ENCODE data around the gene TIMP2.
"Not testable (repeated sequence)": the region's sequence is repeated elsewhere in the genome, so short reads cannot be mapped to it uniquely, and the experiment has no call there.

The TIMP2 gene

DNA sequence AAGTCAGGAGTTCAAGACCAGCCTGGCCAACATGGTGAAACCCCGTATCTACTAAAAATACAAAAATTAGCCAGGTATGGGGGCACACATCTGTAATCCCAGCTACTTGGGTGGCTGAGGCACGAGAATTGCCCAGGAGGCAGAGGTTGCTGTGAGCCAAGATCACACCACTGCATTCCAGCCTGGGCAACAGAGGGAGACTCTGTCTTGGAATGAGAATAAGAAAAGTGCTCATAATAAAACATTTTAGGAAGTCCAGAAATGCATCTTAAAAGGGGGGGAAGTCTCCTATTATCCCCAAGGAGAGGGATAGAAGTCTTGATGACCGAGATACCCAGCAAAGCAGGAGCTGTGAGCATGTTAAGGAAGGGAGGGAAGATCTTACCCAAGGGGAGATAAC, 58.1 kb downstream of the TIMP2 start:
- DNase-seq (ENCODE audit: low read depth) = not testable (repeated sequence)

DNA sequence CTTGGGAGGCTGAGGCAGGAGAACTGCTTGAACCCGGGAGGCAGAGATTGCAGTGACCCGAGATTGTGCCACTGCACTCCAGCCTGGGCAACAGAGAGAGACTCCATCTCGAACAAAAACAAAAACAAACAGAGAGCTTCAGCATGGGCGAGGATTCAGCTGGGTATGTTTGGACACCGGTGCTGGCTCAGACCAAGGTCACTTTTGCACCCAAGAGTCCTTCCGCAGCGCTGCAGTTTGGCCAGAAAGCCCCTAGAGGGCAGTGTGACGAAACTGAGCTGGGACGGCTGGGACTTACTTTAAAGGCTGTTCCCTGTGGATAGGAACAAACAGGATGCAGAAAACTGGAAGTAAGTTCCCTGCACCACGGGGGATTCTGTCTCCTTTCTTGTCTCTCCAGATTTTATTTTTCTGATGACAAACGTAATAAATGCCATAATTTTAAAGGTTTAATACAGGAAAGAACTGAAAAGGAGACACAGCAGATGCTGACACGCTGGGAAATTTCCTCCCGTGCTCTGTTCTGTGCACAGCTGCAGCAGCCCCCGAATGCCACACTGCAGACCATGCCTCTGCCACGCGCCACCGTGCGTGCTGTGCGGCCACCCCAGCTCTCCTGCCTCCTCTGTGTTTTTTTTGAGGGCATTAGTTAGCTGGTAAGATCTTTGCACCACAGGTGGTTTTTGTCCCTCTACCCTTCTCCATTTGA, 59.4 kb downstream of the TIMP2 start:
- peak; percentile 54 for DNase-seq (ENCODE audit: low read depth)

DNA sequence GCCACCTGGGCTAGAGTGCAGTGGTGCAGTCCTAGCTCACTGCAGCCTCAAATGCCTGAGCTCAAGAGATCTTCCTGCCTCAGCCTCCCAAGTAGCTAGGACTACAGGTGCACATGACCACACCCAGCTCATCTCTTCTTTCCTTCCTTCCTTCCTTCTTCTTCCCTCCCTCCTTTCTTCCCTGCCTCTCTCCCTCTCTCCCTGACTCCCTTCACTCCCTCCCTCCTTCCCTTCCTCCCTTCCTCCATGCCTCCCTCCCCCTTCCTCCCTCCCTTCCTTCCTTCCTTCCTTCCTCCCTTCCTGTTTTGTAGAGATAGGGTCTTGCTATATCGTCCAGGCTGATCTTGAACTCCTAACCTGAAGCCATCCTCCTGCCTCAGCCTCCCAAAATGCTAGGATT, 61.1 kb downstream of the TIMP2 start:
- DNase-seq (ENCODE audit: low read depth) = no peak

DNA sequence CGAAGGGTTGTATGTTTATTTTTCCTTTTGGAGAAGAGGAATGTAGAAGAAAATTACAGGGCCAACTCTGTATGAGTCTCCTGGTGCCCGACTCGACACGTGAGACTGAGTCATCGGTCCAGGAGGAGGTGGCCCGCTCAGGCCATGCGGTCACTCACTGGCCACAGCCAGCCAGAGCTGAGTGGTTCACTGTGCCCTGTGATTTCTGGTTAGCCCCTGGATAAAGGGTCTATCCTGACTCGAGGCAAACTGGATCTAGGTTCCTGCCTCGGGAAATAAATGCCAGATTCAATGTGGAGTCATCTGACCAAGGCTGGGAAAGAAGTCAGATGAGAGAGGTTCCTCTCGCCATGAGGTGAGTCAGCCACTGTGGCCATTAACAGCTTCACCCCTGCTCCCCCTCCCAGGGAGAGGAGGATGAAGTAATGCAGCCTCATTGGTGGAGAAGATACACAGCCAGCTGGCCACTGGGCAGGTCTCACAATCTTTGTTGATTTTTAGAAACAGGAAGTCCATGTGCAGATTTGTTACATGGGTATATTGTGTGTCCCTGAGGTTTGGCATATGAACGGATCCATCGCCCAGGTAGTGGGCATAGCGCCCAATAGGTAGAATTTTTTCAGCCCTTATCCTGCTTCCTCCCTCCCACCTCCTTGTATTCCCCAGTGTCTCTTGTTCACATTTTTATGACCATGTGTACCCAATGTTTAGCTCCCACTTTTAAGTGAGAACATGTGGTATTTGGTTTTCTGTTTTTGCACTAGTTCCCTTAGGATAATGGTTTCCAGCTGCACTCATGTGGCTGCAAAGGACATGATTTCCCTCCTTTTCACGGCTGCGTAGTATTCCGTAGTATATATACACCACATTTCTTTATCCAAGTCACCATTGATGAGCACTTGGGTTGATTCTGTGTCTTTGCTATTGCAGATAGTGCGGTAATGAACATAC, 62.8 kb downstream of the TIMP2 start:
- no peak for DNase-seq (ENCODE audit: low read depth)

DNA sequence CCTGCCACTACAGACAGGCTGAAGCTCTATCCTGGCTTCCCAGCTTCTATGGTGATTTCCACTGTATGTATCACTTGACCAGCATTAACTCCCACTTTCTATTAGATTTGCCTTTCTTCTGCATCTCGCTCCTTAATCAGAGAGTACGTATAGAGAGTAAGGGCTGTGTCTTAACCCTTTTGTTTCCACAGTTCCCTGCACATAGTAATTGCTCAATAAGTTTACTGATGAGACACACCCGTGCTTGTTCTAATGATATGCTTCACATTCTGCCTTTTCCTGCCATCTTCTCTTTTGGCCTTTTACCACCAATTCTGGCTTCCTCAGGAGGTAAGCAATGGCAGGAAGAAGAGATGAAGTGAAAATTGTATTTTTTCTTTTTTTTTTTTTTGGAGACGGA, 64.0 kb downstream of the TIMP2 start:
- DNase-seq (ENCODE audit: low read depth) = no peak

DNA sequence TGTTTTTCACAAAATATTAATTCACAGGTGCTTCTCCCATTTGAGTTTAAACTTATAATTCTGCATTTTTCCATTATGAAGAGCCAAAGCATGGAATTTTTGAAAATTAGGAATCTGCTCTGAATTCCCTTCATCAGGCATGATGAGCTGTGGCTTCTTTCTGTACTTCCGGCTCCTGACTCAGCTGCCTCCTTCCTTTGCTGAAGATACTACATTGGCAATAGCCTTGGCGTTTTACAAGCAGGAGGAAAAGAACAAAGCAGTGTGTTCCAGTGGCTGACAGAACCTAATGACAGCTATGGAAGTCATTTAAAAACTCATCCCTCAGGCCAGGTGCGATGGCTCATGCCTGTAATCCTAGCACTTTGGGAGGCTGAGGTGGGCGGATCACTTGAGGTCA, 66.1 kb downstream of the TIMP2 start:
- DNase-seq (ENCODE audit: low read depth) = no peak

DNA sequence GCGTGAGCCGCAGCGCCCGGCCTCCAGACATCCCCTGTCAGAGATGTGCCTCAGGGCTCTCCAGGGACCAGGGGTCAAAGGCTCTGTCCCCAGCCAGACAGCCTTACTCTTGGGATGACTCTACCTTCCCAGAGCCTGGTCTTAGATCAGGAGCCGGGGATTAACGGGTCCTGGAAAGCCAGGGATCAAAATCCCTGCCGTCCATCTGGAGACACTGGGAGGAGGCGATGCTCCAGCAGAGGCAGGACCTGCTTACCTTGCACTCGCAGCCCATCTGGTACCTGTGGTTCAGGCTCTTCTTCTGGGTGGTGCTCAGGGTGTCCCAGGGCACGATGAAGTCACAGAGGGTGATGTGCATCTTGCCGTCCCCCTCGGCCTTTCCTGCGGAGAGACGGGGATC, 67.9 kb downstream of the TIMP2 start:
- no peak for DNase-seq (ENCODE audit: low read depth)

DNA sequence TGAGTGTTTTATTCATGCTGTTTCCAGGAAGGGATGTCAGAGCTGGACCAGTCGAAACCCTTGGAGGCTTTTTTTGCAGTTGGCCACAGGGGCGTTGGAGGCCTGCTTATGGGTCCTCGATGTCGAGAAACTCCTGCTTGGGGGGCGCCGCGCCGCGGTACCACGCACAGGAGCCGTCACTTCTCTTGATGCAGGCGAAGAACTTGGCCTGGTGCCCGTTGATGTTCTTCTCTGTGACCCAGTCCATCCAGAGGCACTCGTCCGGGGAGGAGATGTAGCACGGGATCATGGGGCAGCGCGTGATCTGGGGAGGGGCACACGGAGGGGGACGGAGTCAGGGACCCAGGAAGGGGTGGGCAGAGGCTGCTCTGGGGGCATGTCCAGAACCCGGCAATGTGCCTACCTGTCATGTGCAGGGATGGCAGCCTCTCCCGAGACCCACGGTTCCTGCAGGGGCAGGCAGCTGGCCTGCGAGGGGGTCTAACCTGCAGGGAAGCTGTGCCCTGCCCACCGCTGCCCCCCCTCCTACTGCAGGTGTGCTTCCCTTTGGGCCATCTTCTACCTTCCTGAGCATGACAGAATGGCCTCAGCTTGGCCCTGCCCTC, 69.5 kb downstream of the TIMP2 start:
- DNase-seq (ENCODE audit: low read depth) = no peak

DNA sequence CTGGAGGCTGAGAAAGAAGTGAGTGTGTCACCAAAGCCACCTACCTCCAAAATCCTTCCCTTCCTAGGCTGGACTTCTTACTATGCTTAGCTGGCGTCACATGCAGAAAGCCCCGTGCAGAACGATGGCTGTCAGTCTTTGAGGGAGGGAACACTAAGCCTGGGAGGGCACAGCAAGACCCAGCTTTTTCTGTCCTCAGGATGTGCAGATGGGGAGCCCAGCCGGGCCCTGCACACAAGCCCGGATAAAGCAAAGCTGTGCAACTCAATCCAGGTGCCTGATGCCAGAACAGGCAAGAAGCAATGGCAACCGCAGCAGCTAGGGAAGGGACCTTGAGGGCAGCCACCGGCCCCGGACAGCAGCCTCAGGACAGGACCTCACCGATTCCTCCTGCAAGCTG, 70.7 kb downstream of the TIMP2 start:
- DNase-seq (ENCODE audit: low read depth) = no peak

DNA sequence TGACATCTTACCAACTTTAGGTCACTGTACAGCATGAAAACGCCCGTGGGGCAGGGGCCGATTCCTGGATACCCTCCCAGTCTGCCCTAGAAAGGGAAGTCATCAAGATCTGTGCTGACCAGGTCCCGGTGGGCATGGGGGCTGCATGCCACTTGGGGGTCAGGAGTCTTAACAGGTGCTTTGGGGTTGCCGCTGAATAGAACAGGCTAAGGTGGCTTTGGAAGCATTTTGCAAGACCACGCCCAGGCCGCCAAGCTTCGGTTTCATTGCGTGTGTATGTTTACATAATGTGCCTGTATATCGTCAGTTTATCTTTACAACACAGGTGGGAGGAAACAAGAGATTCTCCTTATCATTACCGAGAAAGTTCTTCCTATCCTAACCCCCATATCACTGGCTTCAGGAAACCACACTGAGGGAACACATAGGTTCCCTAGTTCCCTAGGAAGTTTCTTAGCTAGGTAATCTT, 71.2 kb downstream of the TIMP2 start:
- DNase-seq (ENCODE audit: low read depth) = no peak

DNA sequence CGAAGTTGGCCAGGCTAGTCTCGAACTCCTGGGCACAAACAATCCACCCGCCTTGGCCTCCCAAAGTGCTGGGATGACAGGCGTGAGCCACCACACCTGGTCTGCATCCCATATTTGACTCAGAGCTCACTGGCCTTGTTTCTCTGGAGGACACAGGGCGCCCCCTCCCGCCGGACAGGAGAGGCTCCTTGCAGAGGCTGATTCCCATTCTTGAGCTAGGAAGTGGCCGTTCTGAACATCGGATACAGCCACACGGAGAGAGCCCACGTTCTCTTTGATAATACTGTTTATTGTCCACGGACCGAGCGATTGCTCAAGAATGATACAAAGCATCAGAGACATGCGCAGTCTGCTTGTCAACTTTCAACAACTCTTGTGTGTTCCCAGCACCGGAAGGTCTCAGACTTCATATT, 72.5 kb downstream of the TIMP2 start:
- DNase-seq (ENCODE audit: low read depth) = no peak

DNA sequence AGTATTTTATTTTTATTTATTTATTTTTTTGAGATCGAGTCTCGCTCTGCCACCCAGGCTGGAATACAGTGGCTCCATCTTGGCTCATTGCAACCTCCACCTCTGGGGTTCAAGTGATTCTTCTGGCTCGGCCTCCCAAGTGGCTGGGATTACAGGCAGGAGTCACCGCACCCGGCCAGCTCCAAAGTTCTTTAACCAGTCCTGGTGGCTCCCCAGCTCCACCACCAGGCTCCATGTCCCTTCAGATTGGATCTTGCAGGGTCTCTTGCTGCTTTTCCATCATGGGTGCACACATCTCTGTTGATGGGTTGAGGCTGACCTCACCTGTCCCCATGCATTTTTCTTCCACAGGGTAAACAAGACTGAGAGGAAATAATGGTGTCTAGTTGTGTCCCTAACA, 76.2 kb downstream of the TIMP2 start:
- DNase-seq (ENCODE audit: low read depth) = no peak

DNA sequence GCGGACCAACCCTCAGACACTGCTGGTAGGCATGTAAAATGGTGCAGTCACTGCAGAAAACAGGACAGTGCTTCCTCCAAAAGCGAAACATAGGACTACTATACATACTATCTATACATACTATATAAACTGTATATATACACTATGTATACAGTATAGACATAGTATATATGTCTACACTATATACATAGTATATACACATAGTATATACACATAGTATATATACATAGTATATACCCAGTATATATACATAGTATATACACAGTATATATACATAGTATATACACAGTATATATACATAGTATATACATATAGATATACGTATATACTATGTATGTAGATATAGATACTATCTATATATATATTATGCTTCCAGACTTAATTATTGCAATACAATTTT, 78.1 kb downstream of the TIMP2 start:
- DNase-seq (ENCODE audit: low read depth) = no peak

DNA sequence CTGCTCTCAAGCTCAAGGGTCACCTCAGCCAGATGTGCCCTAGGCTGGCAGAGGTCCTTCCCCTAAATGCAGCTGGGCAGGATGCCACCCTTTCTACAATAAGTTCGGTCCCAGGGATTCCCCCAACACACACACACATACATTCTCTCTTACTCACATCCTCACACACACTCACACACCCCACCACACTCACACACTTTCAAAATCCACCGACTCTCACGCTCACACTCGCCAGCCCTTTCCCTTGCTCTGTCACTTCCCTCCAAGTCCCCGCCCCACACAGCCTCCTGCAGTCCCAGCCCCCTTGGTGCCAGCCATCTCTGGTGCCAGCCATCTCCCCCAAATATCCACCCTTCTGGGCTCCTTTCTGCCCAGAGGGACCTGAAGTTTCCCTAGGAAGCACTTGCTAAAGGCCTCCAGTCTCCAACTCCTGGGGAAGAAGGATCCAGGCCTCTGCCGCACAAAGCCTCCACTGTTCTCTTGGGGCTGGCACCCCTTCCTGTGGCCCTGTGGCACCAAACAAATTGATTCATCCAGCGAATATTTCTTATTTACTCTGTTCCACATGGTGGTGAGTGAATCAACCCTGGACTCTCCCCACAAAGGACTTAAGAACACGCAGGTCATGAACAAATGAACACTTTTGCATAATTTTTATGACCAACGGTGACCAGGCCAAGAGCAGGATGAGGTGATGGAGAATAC, 80.7 kb downstream of the TIMP2 start:
- DNase-seq (ENCODE audit: low read depth) = no peak

DNA sequence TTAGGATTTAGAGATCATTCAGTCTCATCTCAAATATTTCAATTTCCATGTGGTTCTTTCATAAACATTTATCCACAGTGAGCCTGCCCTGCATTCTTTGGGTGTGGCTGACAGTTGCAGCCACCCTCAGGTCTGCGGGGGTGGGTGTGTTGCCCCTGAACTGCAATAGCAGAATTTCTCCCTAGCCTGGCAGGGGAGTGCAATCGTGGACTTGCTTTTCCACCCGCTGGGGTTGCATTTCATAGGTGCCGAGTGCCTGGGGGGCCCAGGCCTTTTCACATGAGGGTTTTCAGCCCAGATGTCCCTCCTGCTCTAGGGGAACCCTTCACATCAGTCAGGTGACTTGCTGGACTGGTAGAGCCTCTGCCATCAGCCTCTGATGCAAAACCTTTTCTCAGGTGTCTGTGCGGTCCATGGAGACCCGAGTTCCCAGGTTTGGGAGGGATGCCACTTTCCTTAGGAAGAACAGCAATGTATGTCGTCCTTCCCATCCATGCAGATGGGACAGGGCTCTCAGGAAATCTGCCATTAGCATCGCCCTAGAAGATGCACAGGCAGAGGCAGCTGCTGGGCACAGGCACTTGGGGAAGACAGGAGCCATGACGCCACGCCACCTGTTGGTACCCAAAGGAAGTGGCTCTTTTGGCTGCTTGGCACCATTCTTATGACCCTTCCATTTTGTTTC, 82.2 kb downstream of the TIMP2 start:
- DNase-seq (ENCODE audit: low read depth) = peak; percentile 48

DNA sequence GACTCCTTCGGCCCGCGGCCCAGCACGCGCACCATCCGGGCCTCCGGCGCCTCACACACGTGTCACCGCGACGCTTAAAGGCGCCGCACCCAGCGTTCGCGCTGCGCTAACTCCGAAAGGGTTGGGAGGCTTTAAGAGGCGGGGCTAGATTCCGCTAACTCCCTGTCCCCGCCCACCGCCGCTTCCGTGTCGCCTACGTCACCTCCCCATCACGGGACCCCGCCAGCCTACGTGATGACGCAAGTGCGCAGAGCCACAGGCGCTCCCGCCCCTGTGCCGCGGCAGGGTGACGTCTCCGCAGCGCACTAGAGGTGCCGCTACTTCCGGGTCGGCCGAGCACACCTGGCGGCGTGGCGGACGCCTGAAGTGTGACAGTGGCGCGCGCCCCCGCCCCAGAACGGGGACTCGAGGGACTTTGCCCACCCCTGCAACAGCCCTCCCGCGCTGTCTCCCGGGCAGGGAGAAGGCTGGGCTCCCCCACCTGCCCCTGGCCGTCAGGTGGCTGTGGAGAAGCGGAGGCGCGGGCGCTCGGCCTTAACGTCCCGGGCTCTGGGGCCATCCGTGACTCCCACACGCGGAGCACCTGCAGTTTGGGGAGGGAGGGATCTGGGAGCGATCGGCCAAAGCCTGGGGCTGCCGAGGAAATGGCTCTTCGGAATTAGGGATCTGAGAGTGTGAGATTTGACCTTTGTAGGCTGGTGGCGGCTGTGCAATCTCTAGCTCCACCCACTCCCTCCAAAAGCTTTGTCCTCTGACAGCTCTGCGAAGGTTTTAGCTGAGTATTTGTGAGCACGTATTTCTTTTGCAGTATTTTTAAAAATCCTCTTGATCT, 84.2 kb downstream of the TIMP2 start, which contains the start of gene USP36:
Gene USP36 (minus strand): TSS at position 35 of the 832 bp plus-strand sequence. CDS start 4,451 bp downstream, outside the sequence.
- DNase-seq (ENCODE audit: low read depth) = peak; percentile 99

DNA sequence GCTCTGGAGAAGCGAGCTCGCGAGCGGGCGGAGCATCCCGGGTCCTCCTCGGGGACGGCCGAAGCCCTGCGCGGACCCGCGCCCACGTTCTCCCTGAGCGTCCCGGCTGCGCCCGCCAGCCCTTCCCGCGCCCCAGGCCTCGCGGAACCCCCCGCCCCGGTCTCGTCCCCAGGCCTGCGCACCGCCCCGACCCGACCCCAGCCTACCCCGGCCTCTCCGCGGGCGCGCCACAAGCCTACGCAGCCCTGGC, 84.7 kb downstream of the TIMP2 start:
- no peak for DNase-seq (ENCODE audit: low read depth)

DNA sequence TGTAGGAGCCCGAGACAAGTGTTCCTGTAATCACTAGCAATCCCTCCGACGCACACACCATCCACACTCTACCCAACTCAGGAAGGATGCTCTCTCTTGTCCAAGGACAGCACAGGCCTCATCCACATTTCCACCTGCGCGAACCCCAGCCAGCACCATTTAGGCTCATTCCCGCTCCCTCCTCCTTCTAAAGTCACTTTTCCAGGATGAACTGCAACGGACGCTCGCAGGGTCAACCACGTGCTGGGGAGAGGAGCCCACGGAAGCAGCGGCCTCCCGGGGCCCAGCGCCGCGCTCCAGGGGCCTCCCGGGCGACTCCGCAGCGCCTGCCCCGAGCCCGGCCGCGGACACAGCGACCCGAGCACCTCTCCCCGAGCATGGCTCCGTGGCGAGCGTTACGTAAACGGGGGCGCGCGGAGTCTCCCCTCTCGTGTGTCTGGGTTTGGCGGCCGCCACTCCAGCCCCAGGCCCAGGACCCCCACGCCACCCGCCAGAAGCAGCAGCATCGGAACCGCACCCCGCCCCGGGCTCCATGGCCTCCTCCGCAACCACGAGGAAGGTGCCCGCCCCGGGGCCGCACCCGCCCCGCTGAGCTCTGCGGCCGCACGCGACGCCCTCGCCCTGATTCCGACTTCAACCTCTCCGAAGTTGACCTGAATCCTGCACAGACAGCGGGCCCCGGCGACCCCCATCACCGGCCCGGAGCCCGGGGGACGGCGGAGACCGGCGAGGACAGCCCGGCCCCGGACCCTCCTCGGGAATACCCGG, 85.2 kb downstream of the TIMP2 start:
- DNase-seq (ENCODE audit: low read depth) = peak; percentile 22

DNA sequence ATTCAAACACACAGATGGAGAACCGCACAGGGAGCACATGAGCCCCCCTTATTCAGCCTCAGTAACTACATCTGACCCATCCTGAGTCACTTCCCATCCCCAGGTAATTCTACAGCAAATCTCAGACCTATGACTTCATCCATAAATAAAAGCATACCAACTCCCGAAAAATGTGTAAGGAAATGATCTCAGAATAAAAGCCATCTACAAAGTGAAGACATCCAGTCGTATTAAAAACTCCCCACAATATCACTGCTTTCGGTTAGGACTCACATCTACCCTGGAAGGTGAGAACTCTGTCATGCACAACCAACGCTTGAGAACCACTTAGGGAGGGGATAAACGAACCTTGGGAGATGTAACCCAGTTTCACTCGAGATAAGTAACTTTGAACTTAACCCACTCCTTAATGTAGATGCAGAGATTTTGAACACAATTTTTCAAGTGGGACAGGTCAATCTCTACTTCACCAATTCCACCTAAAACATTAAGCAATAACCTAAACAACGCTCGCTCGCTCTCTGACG, 85.9 kb downstream of the TIMP2 start:
- DNase-seq (ENCODE audit: low read depth) = no peak

DNA sequence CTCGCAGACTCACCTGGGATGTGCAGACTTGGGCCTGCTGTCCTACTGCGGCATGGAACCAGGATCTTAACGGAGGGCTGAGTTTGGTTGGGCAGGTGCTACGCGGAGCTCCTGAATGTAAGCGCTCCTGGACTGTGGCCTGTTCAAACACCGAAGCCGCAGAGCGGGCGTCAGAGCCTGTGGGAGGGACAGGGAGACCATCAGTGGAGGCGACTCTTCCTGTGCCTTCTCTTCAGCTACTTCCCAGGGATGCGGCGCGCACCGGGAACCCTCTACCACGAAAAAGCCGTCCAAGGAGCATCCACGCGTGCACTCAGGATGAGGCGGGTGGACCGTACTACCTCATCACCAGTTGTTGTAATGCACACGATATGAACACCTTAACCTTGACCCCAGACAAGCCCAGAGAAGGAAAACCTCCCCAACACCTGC, 86.6 kb downstream of the TIMP2 start:
- DNase-seq (ENCODE audit: low read depth) = no peak

Data from activated T-cell treated with anti-CD3 and anti-CD28 coated beads for 1 hour (primary cell).